H1 (cell line): ENCODE data around the gene MSL3B.

Source experiments
- CTCF ChIA-PET: fragments of 300-600 bp; sonication (Branson Sonifier 250); formaldehyde crosslinking; loops from one replicate; lab custom pipeline; 2021; ENCODE audit not compliant: partially characterized antibody; lab: Charles Lee
- POLR2A ChIA-PET: fragments of 300-600 bp; sonication (Branson Sonifier 250); formaldehyde crosslinking; loops from one replicate; lab custom pipeline; 2021; ENCODE audit warnings: inconsistent platforms; ENCODE audit not compliant: partially characterized antibody; lab: Charles Lee
- DNase-seq, 2 experiments: peaks; one replicate each; pipeline versions ENCODE4 v3.0.0 to v3.0.0-alpha.2; 2010 to 2022; ENCODE audit warnings: low spot score in 2 of 2, low read depth in 1 of 2, mixed read lengths in 1 of 2
- FAIRE-seq: peaks from 2 replicates; lab custom pipeline; 2011; peaks lifted over from hg19 to GRCh38; lab: Jason Lieb, UNC
- H2AFZ ChIP-seq: 2 replicates; pipeline ENCODE4 v1.8.1; 2012; ENCODE audit warnings: low read length, inconsistent platforms
- H2AK5ac ChIP-seq: 2 replicates; pipeline ENCODE4 v1.6.1; 2013; ENCODE audit warnings: low read depth, low read length
- H2BK120ac ChIP-seq: replicated peaks from 2 replicates; pipeline ENCODE3; 2013; ENCODE audit warnings: low read depth, low read length, inconsistent platforms
- H2BK12ac ChIP-seq: 2 replicates; pipeline ENCODE4 v1.6.1; 2013; ENCODE audit warnings: low read depth, low read length
- H2BK15ac ChIP-seq: 2 replicates; pipeline ENCODE4 v1.6.1; 2013; ENCODE audit warnings: low read length
- H2BK20ac ChIP-seq: 2 replicates; pipeline ENCODE4 v1.6.1; 2013; ENCODE audit warnings: low read length
- H2BK5ac ChIP-seq: 2 replicates; pipeline ENCODE4 v1.6.1; 2013; ENCODE audit warnings: low read depth, low read length
- H3K14ac ChIP-seq: 2 replicates; pipeline ENCODE4 v1.6.1; 2013; ENCODE audit warnings: inconsistent platforms; ENCODE audit not compliant: insufficient read length
- H3K18ac ChIP-seq: 2 replicates; pipeline ENCODE4 v1.6.1; 2013; ENCODE audit warnings: low read length; ENCODE audit errors: extremely low read depth
- H3K23ac ChIP-seq: 2 replicates; pipeline ENCODE4 v1.6.1; 2013; ENCODE audit warnings: inconsistent platforms; ENCODE audit not compliant: insufficient read length
- H3K23me2 ChIP-seq: 2 replicates; pipeline ENCODE4 v1.6.1; 2013; ENCODE audit warnings: low read depth, low read length
- H3K27ac ChIP-seq: 2 replicates; pipeline ENCODE4 v1.6.1; 2011; ENCODE audit warnings: low read depth, low read length, inconsistent platforms
- H3K27me3 ChIP-seq, 4 experiments: replicated peaks in 1 of 4; 1 replicate in 1 of 4; 2 replicates in 3 of 4; pipeline versions ENCODE4 v1.6.1 to v1.8.1; 2011 to 2013; ENCODE audit warnings: low read length in 3 of 4, mild to moderate bottlenecking in 3 of 4, inconsistent platforms in 2 of 4, mixed read lengths in 2 of 4, moderate library complexity in 1 of 4; ENCODE audit not compliant: control insufficient read depth in 3 of 4, insufficient read depth in 3 of 4; ENCODE audit errors: extremely low read depth in 1 of 4
- H3K36me3 ChIP-seq, 4 experiments: 2 replicates each; pipeline versions ENCODE4 v1.6.1 to v1.8.1; 2011 to 2013; ENCODE audit warnings: mild to moderate bottlenecking in 4 of 4, low read length in 3 of 4, moderate library complexity in 2 of 4, control low read depth in 1 of 4, inconsistent platforms in 1 of 4; ENCODE audit not compliant: insufficient read depth in 4 of 4, control insufficient read depth in 2 of 4
- H3K4ac ChIP-seq: replicated peaks from 2 replicates; pipeline ENCODE3; 2013; ENCODE audit warnings: low read length, low read depth, mixed read lengths, inconsistent platforms; ENCODE audit not compliant: insufficient read length
- H3K4me1 ChIP-seq, 4 experiments: replicated peaks in 1 of 4; 1 replicate in 1 of 4; 2 replicates in 3 of 4; pipeline versions ENCODE4 v1.6.1 to v1.8.1; 2011 to 2013; ENCODE audit warnings: low read length in 3 of 4, inconsistent platforms in 2 of 4, mixed read lengths in 1 of 4; ENCODE audit not compliant: insufficient read depth in 4 of 4, control insufficient read depth in 3 of 4
- H3K4me2 ChIP-seq, 2 experiments: 2 replicates each; pipeline versions ENCODE4 v1.6.1 to v1.8.1; 2011 to 2013; ENCODE audit warnings: low read depth in 2 of 2, low read length in 2 of 2, control low read depth in 1 of 2, inconsistent platforms in 1 of 2, mild to moderate bottlenecking in 1 of 2; ENCODE audit not compliant: insufficient read depth in 1 of 2
- H3K4me3 ChIP-seq, 4 experiments: fragments of 200-600, 300-600 bp in 1 of 4; sonication (generic), shearing (Covaris generic), sonication (Bioruptor Twin) in 1 of 4; 2 replicates each; pipeline versions ENCODE4 v1.5.1 to v1.8.1; 2011 to 2016; ENCODE audit warnings: low read length in 4 of 4, low read depth in 3 of 4, control low read depth in 2 of 4, inconsistent platforms in 2 of 4, mild to moderate bottlenecking in 2 of 4, mixed read lengths in 1 of 4, moderate library complexity in 1 of 4; ENCODE audit not compliant: insufficient read depth in 2 of 4; ENCODE audit errors: extremely low read depth in 1 of 4
- H3K56ac ChIP-seq: replicated peaks from 2 replicates; pipeline ENCODE3; 2013; ENCODE audit warnings: low read depth, mild to moderate bottlenecking, mixed read lengths, low read length, inconsistent platforms; ENCODE audit not compliant: insufficient read length
- H3K79me1 ChIP-seq: 2 replicates; pipeline ENCODE4 v1.6.1; 2013; ENCODE audit warnings: low read depth, low read length, control low read depth
- H3K79me2 ChIP-seq, 2 experiments: 2 replicates each; pipeline versions ENCODE4 v1.6.1 to v1.8.1; 2012 to 2013; ENCODE audit warnings: low read length in 2 of 2, mild to moderate bottlenecking in 2 of 2, inconsistent platforms in 1 of 2; ENCODE audit not compliant: insufficient read depth in 2 of 2, control insufficient read depth in 1 of 2
- H3K9ac ChIP-seq, 4 experiments: replicated peaks in 1 of 4; 1 replicate in 1 of 4; 2 replicates in 3 of 4; pipeline versions ENCODE4 v1.6.1 to v1.8.1; 2011 to 2013; ENCODE audit warnings: low read depth in 3 of 4, low read length in 3 of 4, control low read depth in 2 of 4, mild to moderate bottlenecking in 2 of 4, moderate library complexity in 2 of 4, inconsistent platforms in 1 of 4; ENCODE audit errors: extremely low read depth in 1 of 4
- H3K9me3 ChIP-seq, 2 experiments: 2 replicates each; pipeline versions ENCODE4 v1.6.1 to v1.8.1; 2012 to 2013; ENCODE audit warnings: mild to moderate bottlenecking in 2 of 2, moderate library complexity in 2 of 2, control low read depth in 1 of 2, inconsistent platforms in 1 of 2, low read depth in 1 of 2, low read length in 1 of 2, mixed read lengths in 1 of 2; ENCODE audit not compliant: insufficient read depth in 2 of 2
- H4K20me1 ChIP-seq, 2 experiments: replicated peaks in 1 of 2; 2 replicates each; pipeline versions ENCODE3 to v1.8.1; 2011 to 2013; ENCODE audit warnings: inconsistent platforms in 2 of 2, low read length in 2 of 2, mild to moderate bottlenecking in 1 of 2; ENCODE audit not compliant: insufficient read depth in 2 of 2, control insufficient read depth in 1 of 2
- H4K5ac ChIP-seq: 2 replicates; pipeline ENCODE4 v1.6.1; 2013; ENCODE audit warnings: low read length, low read depth, mixed read lengths, inconsistent platforms; ENCODE audit not compliant: insufficient read length
- H4K8ac ChIP-seq: 2 replicates; pipeline ENCODE4 v1.8.0; 2013; ENCODE audit warnings: mild to moderate bottlenecking, moderate library complexity, low read length, inconsistent platforms; ENCODE audit not compliant: insufficient read depth; ENCODE audit errors: extremely low read depth
- H4K91ac ChIP-seq: replicated peaks from 2 replicates; pipeline ENCODE3; 2013; ENCODE audit warnings: low read length, mixed read lengths, inconsistent platforms; ENCODE audit not compliant: insufficient read length
- ASH2L ChIP-seq: fragments of 200-600, 300-600 bp; sonication (generic); IDR thresholded peaks from one replicate; pipeline ENCODE4 v1.7.1; 2017; ENCODE audit warnings: low read length
- CHD1 ChIP-seq: IDR thresholded peaks from 2 replicates; pipeline ENCODE4 v1.6.1; 2012; ENCODE audit warnings: low read depth, low read length, improper control_type of control experiment
- CTBP2 ChIP-seq: IDR thresholded peaks from 2 replicates; pipeline ENCODE4 v1.7.0; 2011; ENCODE audit warnings: borderline replicate concordance, mild to moderate bottlenecking, moderate library complexity, mixed read lengths, low read length; ENCODE audit not compliant: insufficient read depth, insufficient read length
- FOSL1 ChIP-seq: IDR thresholded peaks from 2 replicates; pipeline ENCODE4 v1.6.1; 2011; ENCODE audit warnings: mild to moderate bottlenecking, low read depth, low read length, moderate library complexity; ENCODE audit not compliant: insufficient read depth
- NRF1 ChIP-seq: IDR thresholded peaks from 2 replicates; pipeline ENCODE4 v1.6.1; 2011; ENCODE audit warnings: mild to moderate bottlenecking, low read depth, low read length, improper control_type of control experiment
- PHF8 ChIP-seq: fragments of 200-600 bp; sonication (generic); conservative IDR thresholded peaks from 2 replicates; pipeline ENCODE4 v1.7.1; 2012; ENCODE audit warnings: low read depth, mild to moderate bottlenecking, inconsistent platforms, low read length, moderate library complexity
- POLR2AphosphoS5 ChIP-seq: IDR thresholded peaks from 2 replicates; pipeline ENCODE4 v1.6.1; 2011; ENCODE audit warnings: low read depth, low read length
- RFX5 ChIP-seq: IDR thresholded peaks from 2 replicates; pipeline ENCODE4 v1.6.1; 2011; ENCODE audit warnings: low read depth, low read length, improper control_type of control experiment, borderline replicate concordance
- SP1 ChIP-seq: IDR thresholded peaks from 2 replicates; pipeline ENCODE4 v1.6.1; 2011; ENCODE audit warnings: low read depth, low read length
- YY1 ChIP-seq: IDR thresholded peaks from 2 replicates; pipeline ENCODE4 v1.6.1; 2011; ENCODE audit warnings: low read depth, mild to moderate bottlenecking, low read length
- WGBS, 2 experiments: shearing (Covaris generic) in 1 of 2; methylation state at CpG; one replicate each; pipeline versions ENCODE4 v1.1.6 to v1.1.7; 2013 to 2015; ENCODE audit warnings: low lambda C conversion rate in 2 of 2, mixed read lengths in 2 of 2, inconsistent platforms in 1 of 2, low coverage in 1 of 2, missing lambda C conversion rate in 1 of 2; ENCODE audit not compliant: insufficient replicate concordance in 2 of 2, insufficient coverage in 1 of 2, insufficient read length in 1 of 2; ENCODE audit errors: extremely low coverage in 1 of 2, missing lambda C conversion rate in 1 of 2; 5-methylcytosine and 5-hydroxymethylcytosine counted together

Gene MSL3B

DNA sequence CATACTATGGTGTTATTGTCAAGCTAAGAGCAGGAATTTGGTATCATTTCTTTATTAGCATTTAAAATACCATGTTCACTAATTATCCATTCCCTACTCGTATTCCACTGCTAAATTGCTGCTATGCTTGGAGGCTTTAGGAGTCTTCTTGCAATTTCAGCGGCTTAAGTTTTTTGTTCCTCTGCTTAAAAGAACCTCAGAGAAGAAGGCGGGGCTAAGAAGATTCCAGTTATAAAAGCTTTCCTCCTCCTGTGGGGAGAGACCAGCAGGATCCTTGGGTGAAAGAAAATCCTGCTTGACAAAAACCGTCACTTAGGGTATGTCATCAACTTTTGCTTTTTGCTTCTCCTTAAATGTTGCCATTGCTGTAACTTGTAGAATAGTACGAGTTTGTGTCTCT is 48.9 kb upstream of the MSL3B start, which contains the start of gene TRPM8:
Gene TRPM8, plus strand, starts transcription at position 258 of the 400 bp plus-strand sequence. CDS start 9,165 bp downstream, outside the sequence.
- Histone ChIP-seq H3K18ac (no peak within 1 kb of the TSS; the same call in 1 of the 2 replicates), H2BK120ac (no peak within 1 kb of the TSS), H3K27me3 (no peaks in the 10 kb centered on the region), H2BK12ac (no peak within 1 kb of the TSS), H2AK5ac (no peak within 1 kb of the TSS), H3K9me3 (no peaks in the 10 kb centered on the region), H3K4me1 (peaks cover 0 to 3% (median 1%) of the 10 kb centered on the region in 4 experiments; a peak in 2 of 7 replicates), H3K4me3 (no peak within 1 kb of the TSS), H3K56ac (no peak within 1 kb of the TSS), H3K23ac (no peak within 1 kb of the TSS), H2BK15ac (no peak within 1 kb of the TSS), H3K79me2 (no peaks in the 10 kb centered on the region), H3K23me2 (no peaks in the 10 kb centered on the region), H4K5ac (no peak within 1 kb of the TSS), H3K27ac (no peak within 1 kb of the TSS), H3K79me1 (no peaks in the 10 kb centered on the region), H4K20me1 (no peaks in the 10 kb centered on the region), H4K91ac (no peak within 1 kb of the TSS), H3K4ac (no peak within 1 kb of the TSS), H3K14ac (no peak within 1 kb of the TSS), H3K4me2 (peak within 1 kb of the TSS; percentile 16 to 53; a peak in 2 of 4 replicates), H2BK5ac (no peak within 1 kb of the TSS), H4K8ac (no peak within 1 kb of the TSS), H2AFZ (no peak within 1 kb of the TSS), H3K36me3 (no peaks in the 10 kb centered on the region), H3K9ac (no peak within 1 kb of the TSS), H2BK20ac (no peak within 1 kb of the TSS)
- CTCF ChIA-PET: interaction anchor here (0.6 to 2.3 kb wide), 3 partner anchors 9 to 1113 kb away, joined by 3 to 9 read pairs (median 5); no protein-coding TSS in a partner anchor
- 34% methylated on average over 5 of the region's 5 CpGs; no CpG with 5 or more reads in 1 of the 2 experiments for WGBS, 2 experiments
- FAIRE-seq: peak; percentile 63
- no peak for DNase-seq
- POLR2A ChIA-PET: interaction anchor here (1.3 kb wide), 1 partner anchor 9 kb away, joined by 3 read pairs; no protein-coding TSS in a partner anchor
- TF ChIP-seq POLR2AphosphoS5: no peak
- no peak for TF ChIP-seq NRF1
- TF ChIP-seq YY1: no peak
- no peak for TF ChIP-seq CHD1
- TF ChIP-seq RFX5: no peak
- no peak for TF ChIP-seq FOSL1
- TF ChIP-seq CTBP2: no peak
- TF ChIP-seq ASH2L: no peak
- no peak for TF ChIP-seq PHF8
- TF ChIP-seq SP1: no peak
